ENCODE measurements around the gene SLU7.

DNA sequence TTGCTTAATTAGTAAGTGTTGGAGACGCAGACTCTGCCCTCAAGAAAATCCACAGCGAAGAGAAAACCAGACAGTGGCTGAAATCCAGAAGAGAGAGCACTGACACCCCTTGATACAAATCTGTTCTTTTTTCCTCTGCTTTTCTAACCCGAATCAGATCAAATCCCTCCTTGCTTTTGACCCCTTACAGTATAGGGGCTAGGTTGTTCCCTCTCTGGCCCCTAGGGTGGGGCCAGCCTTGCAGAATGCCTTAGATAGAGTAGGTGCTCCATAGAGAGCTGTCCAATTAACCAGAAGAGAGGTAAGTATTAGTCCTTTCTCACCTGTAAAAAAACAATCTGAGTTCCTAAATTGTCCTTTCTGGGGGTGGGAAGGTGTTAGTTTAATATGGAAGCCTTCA lies 58.6 kb downstream of the SLU7 start:
- TF ChIP-seq, protein P1, sequence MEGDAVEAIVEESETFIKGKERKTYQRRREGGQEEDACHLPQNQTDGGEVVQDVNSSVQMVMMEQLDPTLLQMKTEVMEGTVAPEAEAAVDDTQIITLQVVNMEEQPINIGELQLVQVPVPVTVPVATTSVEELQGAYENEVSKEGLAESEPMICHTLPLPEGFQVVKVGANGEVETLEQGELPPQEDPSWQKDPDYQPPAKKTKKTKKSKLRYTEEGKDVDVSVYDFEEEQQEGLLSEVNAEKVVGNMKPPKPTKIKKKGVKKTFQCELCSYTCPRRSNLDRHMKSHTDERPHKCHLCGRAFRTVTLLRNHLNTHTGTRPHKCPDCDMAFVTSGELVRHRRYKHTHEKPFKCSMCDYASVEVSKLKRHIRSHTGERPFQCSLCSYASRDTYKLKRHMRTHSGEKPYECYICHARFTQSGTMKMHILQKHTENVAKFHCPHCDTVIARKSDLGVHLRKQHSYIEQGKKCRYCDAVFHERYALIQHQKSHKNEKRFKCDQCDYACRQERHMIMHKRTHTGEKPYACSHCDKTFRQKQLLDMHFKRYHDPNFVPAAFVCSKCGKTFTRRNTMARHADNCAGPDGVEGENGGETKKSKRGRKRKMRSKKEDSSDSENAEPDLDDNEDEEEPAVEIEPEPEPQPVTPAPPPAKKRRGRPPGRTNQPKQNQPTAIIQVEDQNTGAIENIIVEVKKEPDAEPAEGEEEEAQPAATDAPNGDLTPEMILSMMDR (IDR thresholded peaks at IDR 0.05): no peak
- no peak for TF ChIP-seq POLR2A (IDR thresholded peaks at IDR 0.05)
